Esophagus muscularis mucosa (tissue), 4 donors: ENCODE measurements around the gene TSSK2.

Experiments
- EP300 ChIP-seq: sonication (generic); formaldehyde crosslinking; IDR thresholded peaks from one replicate; pipeline ENCODE4 v1.6.1; 2017; ENCODE audit warnings: antibody characterized with exemption
- POLR2A ChIP-seq: fragments of 450-650 bp; IDR thresholded peaks from one replicate; pipeline ENCODE4 v1.6.1; 2017; ENCODE audit warnings: antibody characterized with exemption, moderate library complexity, mild to moderate bottlenecking, low read depth
- POLR2AphosphoS5 ChIP-seq, 2 donors: sonication (generic); formaldehyde crosslinking; IDR thresholded peaks; one replicate each; pipeline ENCODE4 v1.6.1; 2017; ENCODE audit warnings: antibody characterized with exemption in 2 of 2
- TF ChIP-seq, protein P1 (sequence below), 3 experiments: fragments of 200-600 bp in 2 of 3; fragments of 450-650 bp in 1 of 3; sonication (generic) in 2 of 3; IDR thresholded peaks; one replicate each; pipeline ENCODE4 v1.5.1; 2017 to 2019; ENCODE audit warnings: antibody characterized with exemption in 3 of 3, mild to moderate bottlenecking in 2 of 3, moderate library complexity in 1 of 3

DNA sequence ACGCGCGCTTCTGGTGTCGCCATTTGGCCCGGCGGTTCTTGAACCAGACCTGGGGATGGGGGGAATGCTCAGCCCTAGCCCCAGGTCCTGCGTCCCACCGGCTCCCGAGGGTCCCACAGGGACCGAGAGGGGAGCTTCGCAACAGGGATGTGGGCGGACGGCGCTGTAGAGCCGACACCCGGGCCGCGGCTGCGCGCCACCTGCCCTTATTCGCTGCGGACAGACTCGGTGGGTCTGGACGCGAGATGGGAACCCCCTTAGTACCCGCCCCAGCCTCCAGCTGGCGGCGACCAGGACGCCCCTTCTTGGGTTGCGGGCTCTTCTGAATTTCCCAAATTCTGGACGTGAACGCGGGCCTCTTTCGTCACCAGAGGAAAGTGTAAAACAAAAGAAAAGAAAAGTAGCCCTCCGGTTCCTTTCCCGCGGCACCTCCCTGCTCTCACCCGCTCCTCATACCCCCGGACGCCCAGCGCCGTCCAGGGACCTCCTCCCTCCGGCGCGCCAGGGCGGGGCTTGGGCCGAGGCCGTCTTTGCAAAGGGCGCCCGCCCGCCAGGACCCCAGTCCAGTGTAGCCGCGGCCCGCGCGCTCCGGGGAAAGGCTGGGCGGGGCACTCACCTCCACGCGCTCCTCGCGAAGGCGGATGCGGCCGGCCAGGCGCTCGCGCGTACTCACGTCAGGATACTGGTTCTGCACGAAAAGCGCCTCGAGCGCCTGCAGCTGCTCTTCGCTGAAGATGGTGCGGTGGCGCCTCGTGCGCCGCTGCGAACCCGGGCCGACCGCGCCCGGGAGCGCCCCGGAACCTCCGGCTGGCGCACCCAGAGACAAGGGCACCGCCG lies 18.2 kb downstream of the TSSK2 start:
- TF ChIP-seq EP300 (no peak), POLR2A (no peak), POLR2AphosphoS5 (IDR thresholded peaks at IDR 0.05) (no peak)
- TF ChIP-seq, protein P1, sequence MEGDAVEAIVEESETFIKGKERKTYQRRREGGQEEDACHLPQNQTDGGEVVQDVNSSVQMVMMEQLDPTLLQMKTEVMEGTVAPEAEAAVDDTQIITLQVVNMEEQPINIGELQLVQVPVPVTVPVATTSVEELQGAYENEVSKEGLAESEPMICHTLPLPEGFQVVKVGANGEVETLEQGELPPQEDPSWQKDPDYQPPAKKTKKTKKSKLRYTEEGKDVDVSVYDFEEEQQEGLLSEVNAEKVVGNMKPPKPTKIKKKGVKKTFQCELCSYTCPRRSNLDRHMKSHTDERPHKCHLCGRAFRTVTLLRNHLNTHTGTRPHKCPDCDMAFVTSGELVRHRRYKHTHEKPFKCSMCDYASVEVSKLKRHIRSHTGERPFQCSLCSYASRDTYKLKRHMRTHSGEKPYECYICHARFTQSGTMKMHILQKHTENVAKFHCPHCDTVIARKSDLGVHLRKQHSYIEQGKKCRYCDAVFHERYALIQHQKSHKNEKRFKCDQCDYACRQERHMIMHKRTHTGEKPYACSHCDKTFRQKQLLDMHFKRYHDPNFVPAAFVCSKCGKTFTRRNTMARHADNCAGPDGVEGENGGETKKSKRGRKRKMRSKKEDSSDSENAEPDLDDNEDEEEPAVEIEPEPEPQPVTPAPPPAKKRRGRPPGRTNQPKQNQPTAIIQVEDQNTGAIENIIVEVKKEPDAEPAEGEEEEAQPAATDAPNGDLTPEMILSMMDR (IDR thresholded peaks at IDR 0.05) = no peak
